ENCODE results near the gene KCNG3.

- no peak for TF ChIP-seq CTCF (IDR thresholded peaks at IDR 0.05)
- TF ChIP-seq POLR2A (IDR thresholded peaks at IDR 0.05): no peak
Measured at GRCh38 chr2:42421157-42421485, 72.7 kb downstream of the KCNG3 start.
